Heart right ventricle (tissue), 16 donors: Measurements from ENCODE around the gene ACBD5. TPM values are rescaled to one million over a fixed set of nuclear protein-coding genes. Genes with fewer than 3 reads are reported as not detected.

ENCODE experiments used
- ATAC-seq, 8 donors: fragments of 200-7000 bp; cut with Tn5 transposase; one replicate each; pipeline ENCODE4 v1.9.1; 2020; ENCODE audit warnings: mild to moderate bottlenecking in 8 of 8, moderate library complexity in 8 of 8, moderate number of reproducible peaks in 1 of 8
- DNase-seq, 2 donors: peaks; one replicate each; pipeline ENCODE4 v3.0.0-alpha.2; 2020
- H3K27ac ChIP-seq, 10 donors: fragments of 200-600 bp; sonication (generic) in 2 of 10; one replicate each; pipeline versions ENCODE4 v1.5.0 to v1.8.0; 2020 to 2022; ENCODE audit warnings: mild to moderate bottlenecking in 3 of 10
- H3K27me3 ChIP-seq, 7 donors: fragments of 200-600 bp; one replicate each; pipeline ENCODE4 v1.8.0; 2021 to 2022; ENCODE audit warnings: mild to moderate bottlenecking in 2 of 7
- H3K36me3 ChIP-seq, 9 donors: fragments of 200-600 bp; sonication (generic) in 1 of 9; one replicate each; pipeline versions ENCODE4 v1.5.0 to v1.8.0; 2020 to 2022; ENCODE audit warnings: mild to moderate bottlenecking in 2 of 9
- H3K4me1 ChIP-seq, 9 donors: fragments of 200-600 bp; sonication (generic) in 1 of 9; one replicate each; pipeline versions ENCODE4 v1.5.0 to v1.8.0; 2020 to 2022; ENCODE audit warnings: mild to moderate bottlenecking in 4 of 9
- H3K4me3 ChIP-seq, 10 donors: fragments of 200-600 bp; sonication (generic) in 2 of 10; one replicate each; pipeline versions ENCODE4 v1.5.0 to v1.8.0; 2020 to 2022; ENCODE audit warnings: mild to moderate bottlenecking in 7 of 10, moderate library complexity in 2 of 10
- H3K9me3 ChIP-seq, 11 donors: fragments of 200-600 bp in 10 of 11; sonication (generic) in 2 of 11; one replicate each; pipeline versions ENCODE4 v1.5.0 to v1.8.0; 2013 to 2022; ENCODE audit warnings: mild to moderate bottlenecking in 2 of 11, control low read depth in 1 of 11, moderate library complexity in 1 of 11
- CTCF ChIP-seq, 9 donors: fragments of 200-600 bp; sonication (generic) in 2 of 9; IDR thresholded peaks; one replicate each; pipeline versions ENCODE4 v1.5.0 to v1.8.0; 2021 to 2022; ENCODE audit warnings: antibody characterized with exemption in 9 of 9, mild to moderate bottlenecking in 5 of 9, moderate library complexity in 1 of 9
- WGBS, 2 donors: extraction: QIAGEN DNeasy Blood & Tissue Kit; methylation state at CpG; one replicate each; pipeline ENCODE4 v1.1.7; 2013; ENCODE audit warnings: inconsistent platforms in 1 of 2; 5-methylcytosine and 5-hydroxymethylcytosine counted together
- intact Hi-C, 10 donors: fragments of 100-400 bp; cut with DNase I; formaldehyde crosslinking; loops; one replicate each; pipeline versions ENCODE4 v1.11.1 to v1.14.2; 2022
- polyA plus RNA-seq, 2 donors: library from polyadenylated mRNA; stranded (reverse); fragments of 200-250 nt; gene quantifications; one replicate each; pipeline ENCODE4 v1.2.3, GENCODE V29; 2013
- total RNA-seq, 10 donors: library from RNA; stranded (reverse); fragmentation: NEBNext Ultra II Directional in 3 of 10; extraction: Animal tissue kit (Norgen Biotek cat#: 25700) in 3 of 10; gene quantifications; one replicate each; pipeline versions ENCODE4 v1.2.1 to v1.2.4, GENCODE V29; 2021 to 2023
- donor health status: Arrhythmogenic right ventricular cardiomyopathy.
- donor health status: ischemic (EF 13 %, LVEDD 7.1; RV severe dilation, severe dysfunction).
- donor health status: healthy with polysubstance abuse.
- donor health status: DM: no; HTN: yes; CAD: no.
- donor health status: DM: no; HTN: no; CAD: no.
- donor health status: ischemic (EF 25% LVEDD 6.9; RV normal size, moderate dysfunction).
- donor health status: ischemic (EF 25% LVEDD 5.7; RV mildly dilated, moderate dysfunction).
- donor health status: healthy.
- donor health status: DM: yes; HTN: yes; CAD: no.
- donor health status: Ischemic cardiomyopathy.
- donor health status: ischemic (EF 35%, LVEDD 5.7; RV mildly dilated, moderate dysfunction).
- donor health status: nonischemic (EF 11% LVEDD 7.7; RV severe dilation, severe dysfunction).
- donor health status: DM: yes; HTN: yes; CAD: no.
- donor health status: PGD.
- donor health status: ischemic (EF 29% LVEDD 5.4; RV normal size, mild dysfunction).
- donor health status: nonischemic (EF 23%, LVEDD 6.1; RV moderate dilation, normal function).

ACBD5 gene
- total and polyA plus RNA-seq, 12 donors = 14.6 to 93.3 (median 72.7) TPM

- peak in 1 of 8 donors; percentile 82 for ATAC-seq
Observed at GRCh38 chr10:27192284-27192683, 48.3 kb downstream of the ACBD5 start.

GRCh38 chr10:27190508-27190907 is 50.1 kb downstream of the ACBD5 start:
- DNase-seq (no peak), ATAC-seq (no peak)
- 92% methylated on average over 2 of the region's 2 CpGs for WGBS, 2 donors
- Histone ChIP-seq H3K27me3 (no peaks in the 10 kb centered on the region), H3K27ac (no peak overlapping the region), H3K4me1 (peaks cover 0 to 3% (median 0%) of the 10 kb centered on the region in 9 donors), H3K36me3 (peaks cover 0 to 52% (median 0%) of the 10 kb centered on the region in 9 donors), H3K9me3 (no peaks in the 10 kb centered on the region), H3K4me3 (no peak overlapping the region)
- no peak for TF ChIP-seq CTCF (IDR thresholded peaks at IDR 0.05)
- intact Hi-C loops = no loop called here

More at GRCh38 chr10:27192284-27192683, 48.3 kb downstream of the ACBD5 start:
- no peak overlapping the region for H3K4me3 ChIP-seq
- peaks cover 0 to 3% (median 0%) of the 10 kb centered on the region in 9 donors for H3K4me1 ChIP-seq
- no peaks in the 10 kb centered on the region for H3K9me3 ChIP-seq
- peaks cover 0 to 52% (median 9%) of the 10 kb centered on the region in 9 donors for H3K36me3 ChIP-seq
- TF ChIP-seq CTCF (IDR thresholded peaks at IDR 0.05) = no peak
- no peaks in the 10 kb centered on the region for H3K27me3 ChIP-seq
- intact Hi-C loops = no loop called here
- H3K27ac ChIP-seq = no peak overlapping the region
- WGBS, 2 donors = 68 to 74% methylated on average over 3 of the region's 3 CpGs
- no peak for DNase-seq

- peaks cover 0 to 51% (median 3%) of the 10 kb centered on the region in 9 donors for H3K36me3 ChIP-seq
- TF ChIP-seq CTCF (IDR thresholded peaks at IDR 0.05) = no peak
- intact Hi-C loops = no loop called here
- no peaks in the 10 kb centered on the region for H3K9me3 ChIP-seq
- DNase-seq (no peak), ATAC-seq (no peak)
- WGBS, 2 donors = 93 to 95% methylated on average over 4 of the region's 4 CpGs
- H3K27ac ChIP-seq = no peak overlapping the region
- no peak overlapping the region for H3K4me3 ChIP-seq
- H3K27me3 ChIP-seq = no peaks in the 10 kb centered on the region
- peaks cover 0 to 3% (median 0%) of the 10 kb centered on the region in 9 donors for H3K4me1 ChIP-seq
Observed at GRCh38 chr10:27188897-27189296, 51.7 kb downstream of the ACBD5 start.

- DNase-seq = no peak
- TF ChIP-seq CTCF (IDR thresholded peaks at IDR 0.05) = no peak
- Histone ChIP-seq H3K27me3 (no peaks in the 10 kb centered on the region), H3K4me1 (peaks cover 0 to 3% (median 0%) of the 10 kb centered on the region in 9 donors), H3K27ac (no peak overlapping the region), H3K4me3 (no peak overlapping the region), H3K9me3 (no peaks in the 10 kb centered on the region), H3K36me3 (peaks cover 0 to 58% (median 4%) of the 10 kb centered on the region in 9 donors)
- 94 to 98% methylated on average over 1 of the region's 1 CpG for WGBS, 2 donors
- ATAC-seq = no peak
- intact Hi-C loops = no loop called here
Observed at GRCh38 chr10:27188259-27188658, 52.3 kb downstream of the ACBD5 start.
